T-helper 2 cell treated with Interferon-gamma antibody and Interleukin-4, amounts not matched to agents 100 ng/mL and 5 ng/mL, for 36 hours (primary cell): ENCODE results near the gene FITM1. TPM values are rescaled to one million over a fixed set of nuclear protein-coding genes. Genes with fewer than 3 reads are reported as not detected.

Source experiments
- intact Hi-C: fragments of 100-400 bp; cut with micrococcal nuclease; formaldehyde crosslinking; loops from one replicate; pipeline ENCODE4 v1.15.1; 2023
- total RNA-seq: library from RNA; stranded (reverse); gene quantifications from 2 replicates; pipeline ENCODE4 v1.2.3, GENCODE V29; 2022

Gene FITM1
- total RNA-seq, 1 donor from 2014 or later, result 1.1 TPM

DNA sequence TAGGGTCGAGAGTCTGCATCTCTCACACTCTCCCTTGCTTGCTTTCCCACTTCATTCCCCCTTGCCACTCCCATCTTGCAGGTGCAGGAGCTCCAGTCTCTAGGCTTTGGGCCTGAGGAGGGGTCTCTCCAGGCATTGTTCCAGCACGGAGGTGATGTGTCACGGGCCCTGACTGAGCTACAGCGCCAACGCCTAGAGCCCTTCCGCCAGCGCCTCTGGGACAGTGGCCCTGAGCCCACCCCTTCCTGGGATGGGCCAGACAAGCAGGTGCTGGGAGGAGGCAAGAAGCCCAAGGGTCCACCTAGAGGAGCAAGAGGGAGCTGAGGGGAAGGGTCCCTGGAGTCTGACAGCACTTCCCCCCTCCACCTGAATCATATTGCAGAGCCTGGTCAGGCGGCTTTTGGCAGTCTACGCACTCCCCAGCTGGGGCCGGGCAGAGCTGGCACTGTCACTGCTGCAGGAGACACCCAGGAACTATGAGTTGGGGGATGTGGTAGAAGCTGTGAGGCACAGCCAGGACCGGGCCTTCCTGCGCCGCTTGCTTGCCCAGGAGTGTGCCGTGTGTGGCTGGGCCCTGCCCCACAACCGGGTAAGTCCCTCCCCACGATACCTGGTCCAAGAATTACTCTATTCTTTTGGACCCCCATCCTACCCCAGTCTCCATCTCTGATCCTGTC, 21.1 kb downstream of the FITM1 start:
- intact Hi-C loops, result no loop called here

GRCh38 chr14:24155100-24155499, 24.6 kb downstream of the FITM1 start:
- intact Hi-C loops, result no loop called here

DNA sequence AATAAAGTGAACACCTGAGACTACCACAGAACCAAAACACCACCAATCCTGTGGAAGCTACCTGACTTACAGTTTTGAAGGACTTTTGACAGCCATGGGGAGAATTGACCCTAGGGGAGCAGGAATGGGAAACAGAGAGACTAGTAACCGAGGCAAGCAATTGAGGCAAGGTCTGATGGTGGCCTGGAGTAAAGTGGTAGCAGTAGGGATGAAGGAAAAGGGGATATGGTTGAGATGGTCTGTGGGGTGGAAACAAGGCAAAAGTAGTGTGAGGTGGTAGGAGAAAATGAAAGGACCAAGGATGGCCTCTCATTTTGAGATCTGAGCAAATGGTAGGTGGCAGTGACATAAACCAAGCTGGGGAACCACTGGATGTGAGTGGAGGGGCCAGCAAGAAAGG, 26.4 kb downstream of the FITM1 start:
- intact Hi-C loops, result no loop called here

DNA sequence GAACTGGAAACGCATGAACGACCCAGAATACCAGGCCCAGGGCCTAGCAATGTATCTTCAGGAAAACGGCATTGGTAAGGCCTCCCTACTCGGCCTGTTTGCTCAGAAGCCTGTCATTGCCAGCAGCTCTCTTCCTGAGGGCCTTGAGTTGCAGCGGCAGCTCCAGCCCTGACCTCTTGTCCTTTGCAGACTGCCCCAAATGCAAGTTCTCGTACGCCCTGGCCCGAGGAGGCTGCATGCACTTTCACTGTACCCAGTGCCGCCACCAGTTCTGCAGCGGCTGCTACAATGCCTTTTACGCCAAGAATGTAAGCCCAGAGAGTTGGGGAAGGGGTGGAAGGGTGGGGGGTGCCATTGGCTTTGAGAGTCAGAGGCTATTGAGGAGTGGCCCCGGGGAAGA, 26.9 kb downstream of the FITM1 start:
- intact Hi-C loops, result no loop called here

DNA sequence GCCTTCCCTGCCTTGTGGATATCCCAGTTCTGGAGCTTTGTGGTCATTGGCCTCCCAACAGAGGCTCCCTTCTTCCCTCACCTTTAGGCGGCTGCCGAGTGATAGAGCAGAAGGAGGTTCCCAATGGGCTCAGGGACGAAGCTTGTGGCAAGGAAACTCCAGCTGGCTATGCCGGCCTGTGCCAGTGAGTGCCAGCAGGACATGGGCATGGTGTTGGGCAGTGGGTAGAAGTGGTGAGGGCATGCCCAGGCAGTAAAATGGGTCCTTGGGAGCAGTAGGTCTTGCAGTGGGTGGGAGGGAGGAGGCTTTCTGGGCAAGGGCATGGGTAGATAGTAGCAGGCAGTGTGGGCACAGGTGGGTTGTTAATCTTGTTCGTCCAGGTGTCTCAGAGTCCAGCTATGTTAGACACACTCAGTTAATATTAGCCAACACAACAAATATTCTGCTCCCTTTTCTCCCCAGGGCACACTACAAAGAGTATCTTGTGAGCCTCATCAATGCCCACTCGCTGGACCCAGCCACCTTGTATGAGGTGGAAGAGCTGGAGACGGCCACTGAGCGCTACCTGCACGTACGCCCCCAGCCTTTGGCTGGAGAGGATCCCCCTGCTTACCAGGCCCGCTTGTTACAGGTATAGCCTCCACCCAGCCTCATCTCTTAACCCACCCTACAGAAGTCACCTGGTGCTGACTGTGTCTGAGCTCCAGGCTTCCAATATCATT, 29.5 kb downstream of the FITM1 start:
- intact Hi-C loops, result loop anchor here (2.0 kb wide), 1 partner anchor 101 kb away; no protein-coding TSS in a partner anchor

- intact Hi-C loops, result loop anchor here (2.0 kb wide), 1 partner anchor 102 kb away; no protein-coding TSS in a partner anchor
Observed at GRCh38 chr14:24160499-24160849, 30.0 kb downstream of the FITM1 start.

GRCh38 chr14:24160850-24161804, 30.7 kb downstream of the FITM1 start, which contains the start of gene IRF9:
IRF9 (plus strand) TSS chr14:24161265; CDS start chr14:24162145, 880 bp downstream.
- intact Hi-C loops, result loop anchor here (1.0 to 2.0 kb wide), 9 partner anchors 14 to 102 kb away; partner anchors contain the start of genes CHMP4A, DCAF11, EMC9 and IPO4

DNA sequence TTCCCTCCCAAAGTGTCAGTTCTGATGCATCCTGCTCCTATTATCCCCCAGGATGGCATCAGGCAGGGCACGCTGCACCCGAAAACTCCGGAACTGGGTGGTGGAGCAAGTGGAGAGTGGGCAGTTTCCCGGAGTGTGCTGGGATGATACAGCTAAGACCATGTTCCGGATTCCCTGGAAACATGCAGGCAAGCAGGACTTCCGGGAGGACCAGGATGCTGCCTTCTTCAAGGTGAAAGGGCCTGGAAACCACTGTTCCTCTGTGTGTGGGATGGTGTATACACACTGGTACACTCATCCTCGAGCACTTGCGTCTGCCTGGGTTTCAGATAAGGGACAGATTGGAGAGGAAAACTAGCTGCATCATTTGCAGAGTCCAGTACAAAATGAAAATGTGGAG, 31.6 kb downstream of the FITM1 start:
- intact Hi-C loops, result no loop called here

GRCh38 chr14:24164518-24164991, 34.1 kb downstream of the FITM1 start:
- intact Hi-C loops, result no loop called here

DNA sequence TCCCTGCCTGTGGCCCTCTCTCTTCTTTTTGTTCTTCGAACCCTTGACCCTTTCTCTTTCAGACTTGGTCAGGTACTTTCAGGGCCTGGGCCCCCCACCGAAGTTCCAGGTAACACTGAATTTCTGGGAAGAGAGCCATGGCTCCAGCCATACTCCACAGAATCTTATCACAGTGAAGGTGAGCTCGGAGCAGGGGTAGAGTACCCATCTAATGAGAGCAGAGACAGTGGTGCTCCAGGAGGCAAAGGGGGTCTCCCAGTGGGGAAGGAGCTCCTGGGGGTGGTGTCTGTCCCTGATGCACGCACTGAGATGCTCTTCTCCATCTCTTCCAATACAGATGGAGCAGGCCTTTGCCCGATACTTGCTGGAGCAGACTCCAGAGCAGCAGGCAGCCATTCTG, 35.3 kb downstream of the FITM1 start:
- intact Hi-C loops, result no loop called here

DNA sequence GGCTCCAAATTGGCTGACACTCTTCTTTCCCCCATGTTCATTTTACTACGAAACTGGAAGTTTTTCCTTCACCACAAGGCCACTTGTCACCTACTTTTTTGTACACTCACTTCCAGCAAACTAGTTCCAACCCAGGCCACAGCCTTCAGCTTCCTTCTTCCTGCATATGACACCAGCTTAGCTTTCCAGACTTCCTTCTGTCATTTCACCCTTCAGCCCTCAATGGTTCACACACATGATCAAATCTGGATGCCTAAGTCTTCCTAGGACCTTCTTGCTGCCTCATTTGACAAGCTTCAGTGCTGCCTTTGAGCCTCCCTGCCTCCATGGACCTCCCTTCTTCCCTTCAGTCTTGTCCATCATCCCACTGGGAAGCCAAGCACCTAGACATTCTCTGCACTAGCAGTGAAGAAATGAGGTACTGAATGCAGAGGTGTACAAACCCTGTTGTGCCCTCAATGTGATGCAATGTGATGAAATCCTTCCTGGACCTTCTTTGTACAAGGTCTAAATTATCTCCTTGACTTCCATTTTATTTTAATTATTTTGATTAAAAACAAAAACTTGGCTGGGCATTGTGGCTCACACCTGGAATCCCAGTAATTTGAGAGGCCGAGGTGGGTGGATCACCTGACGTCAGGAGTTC, 37.1 kb downstream of the FITM1 start:
- intact Hi-C loops, result no loop called here

GRCh38 chr14:24171422-24172260, 41.2 kb downstream of the FITM1 start, which contains the start of gene REC8:
REC8 (plus strand) TSS chr14:24172080; CDS start chr14:24172553, 473 bp downstream.
- intact Hi-C loops, result no loop called here

DNA sequence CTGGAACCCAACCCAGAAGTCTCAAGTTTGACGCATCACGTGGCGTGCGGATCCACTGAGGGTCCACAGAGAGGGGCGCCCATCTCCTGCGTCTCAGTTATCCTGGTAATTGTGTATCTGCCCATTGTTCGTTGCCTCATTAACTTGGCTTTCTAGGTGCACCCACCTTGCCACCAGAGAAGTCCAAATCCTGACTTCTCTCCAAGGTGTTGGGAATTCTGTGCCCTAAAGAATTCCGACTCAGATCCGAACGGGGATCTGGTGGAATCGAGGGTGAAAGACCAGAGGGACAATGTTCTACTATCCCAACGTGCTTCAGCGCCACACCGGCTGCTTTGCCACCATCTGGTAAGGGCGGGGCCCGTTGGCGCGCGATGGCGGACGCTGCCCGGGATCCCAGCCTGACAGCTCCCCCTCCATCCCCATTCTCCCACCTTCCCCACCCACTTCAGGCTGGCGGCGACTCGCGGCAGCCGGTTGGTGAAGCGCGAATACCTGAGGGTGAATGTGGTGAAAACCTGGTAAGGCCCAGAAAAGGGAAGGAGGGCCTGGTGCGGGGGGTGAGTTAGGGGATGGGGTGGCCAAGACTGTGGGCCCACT, 41.9 kb downstream of the FITM1 start:
- intact Hi-C loops, result no loop called here

DNA sequence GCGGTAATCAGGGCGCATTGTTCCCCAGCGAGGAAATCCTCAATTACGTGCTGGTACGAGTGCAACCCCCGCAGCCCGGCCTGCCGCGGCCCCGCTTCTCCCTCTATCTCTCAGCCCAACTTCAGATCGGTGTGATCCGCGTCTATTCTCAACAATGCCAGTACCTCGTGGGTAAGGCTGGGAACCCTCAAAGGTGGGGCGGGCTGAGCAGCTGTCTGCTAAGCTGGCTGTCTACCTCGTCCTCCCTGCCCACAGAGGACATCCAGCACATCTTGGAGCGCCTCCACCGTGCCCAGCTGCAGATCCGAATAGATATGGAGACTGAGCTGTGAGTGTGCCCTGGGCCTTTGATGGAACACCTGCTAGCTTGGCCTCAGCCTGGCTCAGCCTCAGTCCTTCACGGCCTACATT, 42.4 kb downstream of the FITM1 start:
- intact Hi-C loops, result no loop called here

GRCh38 chr14:24176599-24176998, 46.1 kb downstream of the FITM1 start:
- intact Hi-C loops, result no loop called here

DNA sequence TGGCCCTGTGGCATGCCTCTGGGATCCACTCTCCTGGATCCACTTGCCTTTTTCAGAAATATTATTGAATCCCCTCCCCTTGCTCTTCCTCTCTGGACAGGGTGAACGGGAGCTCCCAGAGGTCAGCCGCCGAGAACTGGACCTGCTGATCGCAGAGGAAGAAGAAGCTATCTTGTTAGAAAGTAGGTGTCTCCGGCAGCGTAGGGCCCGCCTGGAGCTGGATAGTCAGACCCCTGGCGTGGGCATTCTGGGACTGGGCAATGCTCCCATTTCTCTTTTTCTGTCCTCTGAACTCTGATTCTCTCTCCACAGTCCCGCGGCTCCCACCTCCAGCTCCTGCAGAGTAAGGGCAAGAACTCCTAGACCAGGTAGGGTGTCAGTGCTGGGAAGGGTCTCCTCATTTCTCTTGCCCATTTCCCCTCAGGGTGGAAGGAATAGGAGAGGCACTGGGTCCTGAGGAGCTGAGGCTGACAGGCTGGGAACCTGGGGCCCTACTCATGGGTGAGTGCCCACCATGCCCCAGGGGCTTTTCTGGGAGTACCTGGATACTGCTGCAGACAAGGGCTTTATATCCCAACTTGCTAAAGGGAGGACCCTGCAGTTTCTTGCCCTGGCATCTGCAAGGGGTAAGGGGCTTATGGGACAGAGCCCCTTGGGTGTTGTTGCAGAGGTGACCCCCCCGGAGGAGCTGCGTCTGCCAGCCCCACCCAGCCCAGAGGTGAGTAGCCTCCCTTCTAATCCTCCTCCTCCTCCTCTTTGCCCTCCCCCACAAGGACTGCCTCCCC, 46.8 kb downstream of the FITM1 start:
- intact Hi-C loops, result no loop called here

DNA sequence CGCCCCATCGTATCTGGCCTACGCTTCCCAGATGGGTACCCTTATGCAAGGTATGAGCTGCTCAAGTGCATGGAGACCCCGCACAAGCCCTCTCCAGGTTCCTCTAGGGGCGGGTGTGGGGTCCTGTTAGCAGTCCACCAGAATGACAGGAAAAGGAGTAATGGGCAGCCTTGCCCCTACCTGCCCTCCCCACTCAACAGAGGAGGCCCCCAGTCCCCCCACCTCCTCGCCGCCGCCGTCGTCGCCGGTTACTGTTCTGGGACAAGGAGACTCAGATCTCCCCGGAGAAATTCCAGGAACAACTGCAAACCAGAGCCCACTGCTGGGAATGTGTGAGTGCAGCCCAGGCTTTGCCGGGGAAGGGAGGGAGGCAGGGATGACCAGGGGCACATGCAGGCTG, 47.4 kb downstream of the FITM1 start:
- intact Hi-C loops, result no loop called here

GRCh38 chr14:24178399-24179178, 48.1 kb downstream of the FITM1 start:
- intact Hi-C loops, result no loop called here
